ENCODE data around the gene MED25.

The MED25 gene

DNA sequence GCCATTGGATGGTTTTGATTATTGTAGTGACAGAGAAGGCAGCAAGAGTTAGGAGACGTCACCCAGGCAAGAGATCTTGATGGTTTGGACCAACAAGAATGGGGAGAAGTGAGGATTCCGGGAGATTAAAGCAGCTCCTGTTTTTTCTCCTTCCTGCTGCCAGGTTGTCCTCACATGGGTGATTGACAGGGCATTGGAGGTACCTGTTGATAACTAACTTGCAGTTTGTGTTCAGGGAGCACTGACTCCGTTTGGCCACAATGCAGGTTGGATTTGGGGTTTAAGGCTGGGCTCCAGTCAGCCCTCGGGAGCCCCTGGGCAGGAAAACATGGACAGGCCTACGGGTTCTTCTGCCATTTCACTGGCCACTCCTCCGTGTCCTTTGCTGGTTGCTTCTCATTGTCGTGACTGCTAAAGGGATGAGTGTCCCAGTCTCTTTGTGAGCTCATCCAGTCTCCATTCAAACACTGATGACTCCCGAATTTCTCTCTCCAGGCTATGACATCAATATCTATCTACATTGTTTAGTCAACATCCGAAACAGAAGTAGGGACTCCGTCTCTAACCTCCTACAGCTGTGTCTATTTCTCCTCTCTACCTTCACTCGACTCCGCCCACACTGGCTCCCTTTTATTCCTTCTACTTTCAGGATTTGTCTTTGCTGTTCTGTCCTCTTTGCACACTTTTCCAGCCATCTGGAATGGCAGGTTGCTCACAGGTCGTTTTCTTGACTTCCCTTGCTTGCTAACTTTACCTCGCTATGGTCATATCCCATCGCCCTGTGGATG, 31.5 kb downstream of the MED25 start:
- no peak for DNase-seq (ENCODE audit: low spot score)
- TF ChIP-seq, protein P1, sequence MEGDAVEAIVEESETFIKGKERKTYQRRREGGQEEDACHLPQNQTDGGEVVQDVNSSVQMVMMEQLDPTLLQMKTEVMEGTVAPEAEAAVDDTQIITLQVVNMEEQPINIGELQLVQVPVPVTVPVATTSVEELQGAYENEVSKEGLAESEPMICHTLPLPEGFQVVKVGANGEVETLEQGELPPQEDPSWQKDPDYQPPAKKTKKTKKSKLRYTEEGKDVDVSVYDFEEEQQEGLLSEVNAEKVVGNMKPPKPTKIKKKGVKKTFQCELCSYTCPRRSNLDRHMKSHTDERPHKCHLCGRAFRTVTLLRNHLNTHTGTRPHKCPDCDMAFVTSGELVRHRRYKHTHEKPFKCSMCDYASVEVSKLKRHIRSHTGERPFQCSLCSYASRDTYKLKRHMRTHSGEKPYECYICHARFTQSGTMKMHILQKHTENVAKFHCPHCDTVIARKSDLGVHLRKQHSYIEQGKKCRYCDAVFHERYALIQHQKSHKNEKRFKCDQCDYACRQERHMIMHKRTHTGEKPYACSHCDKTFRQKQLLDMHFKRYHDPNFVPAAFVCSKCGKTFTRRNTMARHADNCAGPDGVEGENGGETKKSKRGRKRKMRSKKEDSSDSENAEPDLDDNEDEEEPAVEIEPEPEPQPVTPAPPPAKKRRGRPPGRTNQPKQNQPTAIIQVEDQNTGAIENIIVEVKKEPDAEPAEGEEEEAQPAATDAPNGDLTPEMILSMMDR (IDR thresholded peaks at IDR 0.05; ENCODE audit: borderline replicate concordance, control extremely low read depth, extremely low read depth, insufficient read depth, missing control alignments), result no peak
- in situ Hi-C loops (cut with MboI; ENCODE audit: low sequenced_read_pairs, unreplicated experiment), result no loop called here

DNA sequence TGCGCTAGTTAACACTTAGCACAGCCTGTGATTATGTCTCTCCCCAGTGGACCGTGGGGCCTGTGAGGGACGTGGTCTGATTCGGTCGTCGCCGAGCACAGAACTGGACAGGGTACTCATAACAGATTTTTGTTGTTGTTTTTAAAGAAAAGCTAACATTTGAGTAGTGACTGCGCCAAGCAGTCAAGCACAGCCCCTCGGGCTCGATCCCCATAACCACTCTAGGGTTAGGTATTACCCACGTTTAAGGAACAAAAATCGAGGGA, 32.1 kb downstream of the MED25 start:
- no peak for DNase-seq (ENCODE audit: low spot score)
- in situ Hi-C loops (cut with MboI; ENCODE audit: low sequenced_read_pairs, unreplicated experiment), result no loop called here
- TF ChIP-seq, protein P1 (IDR thresholded peaks at IDR 0.05; ENCODE audit: borderline replicate concordance, control extremely low read depth, extremely low read depth, insufficient read depth, missing control alignments), result no peak

DNA sequence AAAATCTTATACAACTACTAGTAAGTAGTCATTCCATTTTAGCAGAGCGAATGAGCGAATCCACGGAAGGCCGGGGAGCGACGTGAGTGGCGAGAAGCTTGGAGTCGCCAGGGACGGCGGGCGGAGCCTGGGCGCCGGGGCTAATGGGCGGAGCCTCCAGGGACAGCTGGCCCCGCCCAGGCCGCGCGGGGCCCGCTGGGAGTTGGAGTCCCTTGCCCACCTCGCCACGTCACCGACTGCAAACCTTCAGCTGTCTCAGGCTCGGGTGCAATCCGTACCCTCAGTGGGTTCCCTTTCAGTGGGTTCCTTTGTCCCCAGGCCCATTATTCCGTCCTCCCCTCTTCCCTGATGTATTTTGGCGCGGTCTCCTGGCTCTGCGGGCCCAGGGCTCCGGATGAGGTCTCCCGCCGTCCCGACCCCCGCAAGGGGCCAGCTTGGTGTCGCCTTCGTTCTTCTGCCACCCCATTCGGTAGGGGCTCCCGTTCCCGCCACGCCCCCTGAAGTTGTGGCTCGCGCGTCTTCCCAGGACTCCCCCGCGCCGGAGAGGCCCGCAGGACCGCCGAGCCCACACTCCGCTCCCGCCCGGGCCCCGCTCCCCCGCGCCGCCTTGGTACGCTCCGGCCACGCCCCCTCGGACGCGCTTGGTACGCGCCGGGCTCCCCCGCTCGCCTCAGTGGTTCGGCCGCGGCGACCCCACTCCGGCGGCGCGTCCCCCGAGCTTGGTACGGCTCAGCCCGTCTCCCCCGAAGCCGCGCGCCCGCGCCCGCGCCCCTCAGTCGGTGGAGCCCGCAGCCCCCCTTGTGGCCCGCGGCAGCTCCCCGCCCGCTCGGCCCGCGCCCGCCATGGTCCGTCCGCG, 32.6 kb downstream of the MED25 start, which contains the start of gene PTOV1:
TSS of gene PTOV1 (plus strand) at position 673 of the 856 bp plus-strand sequence.
- in situ Hi-C loops (cut with MboI; ENCODE audit: low sequenced_read_pairs, unreplicated experiment), result no loop called here
- DNase-seq (ENCODE audit: low spot score), result peak; percentile 98

DNA sequence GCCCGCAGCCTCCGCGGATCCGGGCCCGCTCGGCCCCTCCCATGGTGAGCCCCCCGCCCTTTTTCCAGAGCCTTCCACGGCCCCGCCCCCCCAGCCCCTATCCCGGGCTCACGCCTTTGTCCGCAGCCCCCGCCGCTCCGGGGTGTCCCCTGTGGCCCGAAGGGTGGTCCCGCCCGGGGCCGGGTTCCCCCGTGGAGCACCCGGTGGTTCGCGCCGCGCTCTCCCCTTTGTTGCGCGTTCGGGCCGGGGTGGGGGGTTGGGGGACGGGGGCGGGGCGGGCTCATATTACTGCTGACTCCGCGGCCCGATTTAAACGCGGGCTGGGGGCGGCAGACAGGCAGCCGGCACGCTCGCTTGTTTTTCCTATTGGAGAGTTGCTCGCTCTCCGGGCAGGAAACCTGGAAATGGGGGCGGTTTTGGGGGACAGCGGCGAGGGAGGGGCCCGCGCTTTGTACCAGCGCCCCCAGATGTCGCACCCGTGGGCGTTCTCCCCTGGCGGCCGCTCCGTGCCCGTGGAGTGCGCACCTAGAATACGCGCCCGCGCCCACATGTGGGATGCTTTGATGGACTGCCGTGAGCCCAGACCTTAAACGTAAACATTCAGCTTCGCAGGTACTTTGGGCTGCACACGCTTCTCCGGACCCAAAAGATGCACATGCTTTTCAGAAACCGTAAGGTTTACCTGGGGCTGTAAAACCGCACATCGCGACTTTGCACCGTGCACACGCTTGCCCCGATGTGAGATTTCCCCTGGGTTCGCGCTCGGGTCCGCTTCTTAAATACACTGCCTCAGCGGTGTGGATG, 33.6 kb downstream of the MED25 start:
- TF ChIP-seq, protein P1 (IDR thresholded peaks at IDR 0.05; ENCODE audit: borderline replicate concordance, control extremely low read depth, extremely low read depth, insufficient read depth, missing control alignments), result no peak
- in situ Hi-C loops (cut with MboI; ENCODE audit: low sequenced_read_pairs, unreplicated experiment), result no loop called here
- no peak for DNase-seq (ENCODE audit: low spot score)

More for the DNA sequence above, 32.6 kb downstream of the MED25 start, which contains the start of gene PTOV1:
- TF ChIP-seq, protein P1 (IDR thresholded peaks at IDR 0.05; ENCODE audit: borderline replicate concordance, control extremely low read depth, extremely low read depth, insufficient read depth, missing control alignments), result no peak

DNA sequence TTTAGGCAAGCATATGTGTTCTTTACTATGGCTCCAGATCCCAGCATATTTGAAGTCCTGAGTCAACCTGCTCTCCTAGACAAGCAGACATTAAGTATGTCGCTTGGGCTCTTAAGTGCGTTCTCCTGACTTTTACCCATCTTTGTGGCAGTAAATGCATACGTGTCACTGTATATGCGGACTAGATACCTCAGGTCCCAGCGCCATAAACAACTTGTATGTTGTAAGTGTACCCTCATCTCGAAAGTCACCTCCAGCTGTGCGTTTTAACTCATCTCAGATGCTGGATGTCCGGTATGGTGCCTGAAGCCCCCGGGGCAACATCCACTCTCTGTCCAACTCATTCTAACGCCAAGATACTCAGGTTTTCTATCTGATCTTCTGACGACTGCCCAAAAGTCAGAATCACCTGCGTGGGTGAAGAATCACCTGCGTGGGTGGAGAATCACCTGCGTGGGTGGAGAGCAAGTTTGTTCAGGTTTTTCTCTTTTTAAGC, 34.6 kb downstream of the MED25 start:
- TF ChIP-seq, protein P1 (IDR thresholded peaks at IDR 0.05; ENCODE audit: borderline replicate concordance, control extremely low read depth, extremely low read depth, insufficient read depth, missing control alignments), result no peak
- in situ Hi-C loops (cut with MboI; ENCODE audit: low sequenced_read_pairs, unreplicated experiment), result no loop called here
- no peak for DNase-seq (ENCODE audit: low spot score)

DNA sequence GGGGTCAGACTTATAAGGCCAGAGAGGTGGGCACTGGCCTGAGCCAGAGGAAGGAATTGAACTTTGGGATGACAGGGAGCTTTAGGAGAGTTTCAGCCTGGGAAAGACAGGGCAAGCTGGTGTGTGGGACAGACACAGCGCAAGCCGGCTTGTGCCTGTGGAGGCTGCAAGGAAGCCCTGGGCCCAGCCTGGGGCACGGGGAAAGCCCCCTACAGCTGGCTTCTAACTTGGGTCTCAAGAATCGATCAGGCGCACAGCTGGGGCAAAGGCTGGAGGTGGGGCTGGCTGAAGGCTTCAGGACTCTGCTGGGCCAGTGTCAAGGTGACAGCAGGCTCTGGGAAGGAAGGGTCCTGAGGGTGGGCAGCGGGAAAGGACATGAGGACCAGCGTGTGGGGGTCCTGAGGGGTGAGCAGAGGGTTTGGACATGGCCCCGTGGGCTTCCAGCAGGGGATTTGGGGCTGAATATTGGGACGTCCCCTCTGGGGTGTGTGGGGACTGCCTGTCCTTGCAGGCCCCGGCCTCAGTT, 35.8 kb downstream of the MED25 start:
- DNase-seq (ENCODE audit: low spot score), result no peak
- TF ChIP-seq, protein P1 (IDR thresholded peaks at IDR 0.05; ENCODE audit: borderline replicate concordance, control extremely low read depth, extremely low read depth, insufficient read depth, missing control alignments), result no peak
- in situ Hi-C loops (cut with MboI; ENCODE audit: low sequenced_read_pairs, unreplicated experiment), result no loop called here
